HUES48 (cell line): ENCODE measurements around the gene CEP131.
"Not testable (repeated sequence)": the region's sequence is repeated elsewhere in the genome, so short reads cannot be mapped to it uniquely, and the experiment has no call there.

ENCODE experiments used
- H3K27ac ChIP-seq: one replicate; pipeline ENCODE4 v1.7.0; 2013; ENCODE audit warnings: low read depth, low read length, inconsistent platforms
- H3K27me3 ChIP-seq: 2 replicates; pipeline ENCODE4 v1.6.1; 2013; ENCODE audit warnings: mild to moderate bottlenecking, low read length; ENCODE audit not compliant: control insufficient read depth, insufficient read depth
- H3K36me3 ChIP-seq: 2 replicates; pipeline ENCODE4 v1.6.1; 2013; ENCODE audit warnings: low read length; ENCODE audit not compliant: control insufficient read depth, insufficient read depth
- H3K4me1 ChIP-seq: 2 replicates; pipeline ENCODE4 v1.6.1; 2013; ENCODE audit warnings: mild to moderate bottlenecking, low read length; ENCODE audit not compliant: control insufficient read depth, insufficient read depth
- H3K4me3 ChIP-seq: 2 replicates; pipeline ENCODE4 v1.5.1; 2013; ENCODE audit warnings: mild to moderate bottlenecking, low read depth, low read length
- H3K9ac ChIP-seq: 2 replicates; pipeline ENCODE4 v1.6.1; 2013; ENCODE audit warnings: mild to moderate bottlenecking, low read depth, low read length, moderate library complexity
- H3K9me3 ChIP-seq: 2 replicates; pipeline ENCODE4 v1.6.1; 2013; ENCODE audit warnings: low read length; ENCODE audit not compliant: control insufficient read depth, insufficient read depth

CEP131 gene

DNA sequence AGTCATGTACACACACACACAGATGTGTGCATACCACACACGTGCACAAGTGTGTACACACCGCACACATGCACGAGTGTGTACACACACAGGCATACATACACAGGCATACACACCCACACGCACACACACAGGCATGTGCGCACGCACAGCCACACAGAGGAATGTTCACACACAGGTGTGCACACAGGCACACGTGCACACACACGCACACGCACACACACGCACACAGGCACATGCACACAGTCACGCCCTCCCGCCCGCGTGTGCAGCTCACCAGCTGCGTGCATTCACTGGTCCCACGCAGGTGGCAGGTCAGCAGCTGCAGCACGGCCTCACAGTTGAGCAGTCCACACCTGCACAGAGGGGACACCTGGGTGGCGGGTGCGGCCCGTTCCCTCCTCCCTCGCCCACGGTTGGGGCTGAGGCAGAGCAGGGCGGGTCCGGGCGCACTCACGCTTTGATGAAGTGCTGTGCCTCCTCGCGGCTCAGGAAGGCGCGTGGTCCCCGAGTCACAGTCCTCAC lies 8.4 kb upstream of the CEP131 start:
- Histone ChIP-seq H3K4me3 (no peak overlapping the region), H3K27me3 (no peaks in the 10 kb centered on the region), H3K36me3 (peaks cover 23% of the 10 kb centered on the region), H3K9me3 (no peaks in the 10 kb centered on the region), H3K4me1 (no peaks in the 10 kb centered on the region), H3K27ac (no peak overlapping the region), H3K9ac (no peak overlapping the region)

DNA sequence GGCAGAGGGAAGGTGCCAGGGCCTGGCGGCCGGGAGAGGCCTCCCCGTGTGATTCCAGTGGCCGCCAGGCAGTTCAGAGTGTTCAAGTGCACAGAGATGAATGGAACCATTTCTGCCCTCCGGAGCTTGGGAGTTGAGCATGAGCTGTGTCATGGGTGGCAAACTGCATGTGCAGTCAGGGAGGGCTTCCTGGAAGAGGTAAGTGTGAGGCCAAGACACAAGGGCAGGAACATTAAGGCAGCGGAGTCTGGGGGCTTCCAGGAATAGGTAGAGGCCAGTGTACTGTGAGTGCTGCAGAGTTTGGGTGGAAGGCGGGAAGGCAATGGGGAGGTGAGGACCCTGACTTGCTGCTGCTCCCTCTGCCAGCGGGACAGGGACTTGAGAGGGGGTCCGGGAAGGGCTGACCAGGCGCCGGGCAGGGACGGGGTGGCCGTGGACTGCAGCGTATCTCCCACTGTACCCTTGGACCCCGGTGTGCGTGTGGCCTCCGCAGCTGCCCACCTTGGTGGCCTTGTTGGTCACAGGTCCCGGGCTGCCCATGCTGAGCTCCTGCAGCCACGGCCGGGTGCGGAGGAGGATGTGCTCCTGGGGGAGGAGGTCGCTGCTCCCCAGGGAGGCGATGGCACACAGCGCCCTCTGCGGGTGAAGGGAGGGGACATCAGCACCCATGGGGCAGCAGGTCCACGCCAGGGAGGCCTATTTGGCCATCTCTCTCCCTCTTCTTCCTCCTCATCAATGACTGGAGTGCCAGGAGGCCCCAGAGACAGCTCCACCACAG lies 7.5 kb upstream of the CEP131 start:
- H3K9ac ChIP-seq = no peak overlapping the region
- H3K27ac ChIP-seq = no peak overlapping the region
- H3K4me1 ChIP-seq = no peaks in the 10 kb centered on the region
- peaks cover 23% of the 10 kb centered on the region for H3K36me3 ChIP-seq
- H3K4me3 ChIP-seq = no peak overlapping the region
- H3K27me3 ChIP-seq = no peaks in the 10 kb centered on the region
- no peaks in the 10 kb centered on the region for H3K9me3 ChIP-seq

DNA sequence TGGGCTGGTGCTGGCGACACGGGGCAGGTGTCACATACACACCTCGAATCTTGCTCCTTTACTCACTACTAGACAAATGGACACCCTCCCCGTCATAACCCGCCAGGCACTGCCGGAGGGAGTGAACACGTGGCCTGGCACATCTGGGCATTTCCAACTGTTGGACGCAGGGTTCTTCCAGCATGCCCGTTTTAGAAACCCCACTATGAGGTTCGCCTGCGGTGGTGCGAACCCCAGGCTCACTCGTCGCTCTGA lies 6.8 kb upstream of the CEP131 start:
- Histone ChIP-seq H3K9me3 (no peaks in the 10 kb centered on the region), H3K36me3 (peaks cover 23% of the 10 kb centered on the region), H3K27ac (no peak overlapping the region), H3K9ac (no peak overlapping the region), H3K4me3 (no peak overlapping the region), H3K4me1 (no peaks in the 10 kb centered on the region), H3K27me3 (no peaks in the 10 kb centered on the region)

DNA sequence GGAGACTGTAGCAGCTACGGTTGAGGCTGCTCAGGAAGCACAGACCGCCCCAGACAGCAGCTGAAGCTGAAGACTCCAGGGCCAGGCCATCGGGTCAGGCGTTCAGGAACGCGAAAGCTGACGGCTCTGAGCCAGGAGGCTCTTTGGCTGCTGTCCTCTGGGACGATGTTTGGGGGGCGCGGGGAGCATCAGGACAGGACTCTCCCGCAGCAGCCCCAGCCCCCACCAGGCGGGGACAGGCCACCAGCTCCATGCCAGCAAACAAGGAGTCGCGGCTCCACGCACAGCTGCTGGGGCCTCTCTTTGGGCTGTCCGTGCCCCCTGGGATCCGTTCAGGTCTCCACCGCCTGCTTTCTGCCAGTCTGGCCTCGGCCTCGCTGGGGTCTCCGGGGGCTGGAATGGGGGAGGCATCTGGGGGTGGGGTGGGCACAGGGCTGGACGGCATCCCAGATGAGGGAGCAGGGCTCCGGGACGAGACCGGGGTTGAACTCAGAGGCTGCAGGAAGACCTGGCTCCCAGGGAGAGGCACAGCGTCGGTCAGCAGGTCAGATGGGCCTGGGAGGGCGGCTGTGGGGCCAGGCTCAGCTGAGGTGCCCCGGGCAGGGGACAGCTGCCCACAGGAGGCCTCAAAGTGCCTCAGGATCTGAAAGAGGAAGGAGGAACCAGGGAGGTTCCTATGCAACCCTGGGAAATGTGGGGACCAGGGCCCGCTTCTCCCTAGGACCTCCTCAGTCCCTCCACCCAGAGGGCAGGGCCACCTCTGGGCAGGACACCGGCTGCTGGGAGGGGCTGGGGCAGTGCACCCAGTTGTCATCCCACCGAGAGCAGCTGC lies 6.3 kb upstream of the CEP131 start:
- H3K4me1 ChIP-seq = no peaks in the 10 kb centered on the region
- no peak overlapping the region for H3K27ac ChIP-seq
- no peak overlapping the region for H3K9ac ChIP-seq
- H3K9me3 ChIP-seq = no peaks in the 10 kb centered on the region
- peaks cover 23% of the 10 kb centered on the region for H3K36me3 ChIP-seq
- H3K4me3 ChIP-seq = no peak overlapping the region
- H3K27me3 ChIP-seq = no peaks in the 10 kb centered on the region; the same call in 1 of the 2 replicates

DNA sequence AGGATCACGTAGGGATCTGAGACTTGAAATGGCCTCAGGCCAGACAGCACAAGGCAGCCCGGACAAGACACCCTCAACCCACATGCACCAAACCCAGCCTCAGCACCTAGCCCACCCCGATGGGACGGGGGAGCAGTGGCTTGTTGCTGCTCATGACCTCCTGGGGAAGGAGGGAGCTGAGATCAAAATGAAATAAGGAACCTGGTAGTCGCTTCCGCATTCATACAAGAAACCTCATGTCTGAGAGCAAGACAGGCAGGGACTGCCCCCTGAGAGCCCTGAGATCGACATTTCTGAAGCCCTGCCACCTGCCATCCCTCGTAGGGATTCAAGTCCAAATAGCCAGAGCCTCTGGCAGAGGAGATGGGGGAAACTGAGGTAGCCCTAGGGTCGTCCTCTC lies 5.7 kb upstream of the CEP131 start:
- no peaks in the 10 kb centered on the region for H3K9me3 ChIP-seq
- H3K4me3 ChIP-seq = no peak overlapping the region
- H3K4me1 ChIP-seq = peaks cover 5% of the 10 kb centered on the region; the same call in 1 of the 2 replicates
- H3K27me3 ChIP-seq = no peaks in the 10 kb centered on the region; the same call in 1 of the 2 replicates
- no peak overlapping the region for H3K27ac ChIP-seq
- no peak overlapping the region for H3K9ac ChIP-seq
- peaks cover 22% of the 10 kb centered on the region for H3K36me3 ChIP-seq

DNA sequence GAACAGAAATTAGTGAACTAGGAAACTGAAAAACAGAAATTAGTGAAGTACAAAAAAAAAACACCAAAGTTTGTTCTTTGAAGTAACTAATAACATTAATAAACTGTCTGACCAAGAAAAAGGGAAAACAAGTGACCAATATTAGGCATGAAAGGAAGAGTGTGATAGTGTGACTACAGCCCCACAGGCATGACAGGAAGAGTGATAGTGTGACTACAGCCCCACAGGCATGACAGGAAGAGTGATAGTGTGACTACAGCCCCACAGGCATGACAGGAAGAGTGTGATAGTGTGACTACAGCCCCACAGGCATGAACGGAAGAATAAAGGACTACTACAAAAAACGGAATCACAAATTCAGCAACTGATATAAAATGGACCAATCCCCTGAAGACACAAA lies 4.9 kb upstream of the CEP131 start:
- not testable (repeated sequence) for H3K9me3 ChIP-seq, H3K4me3 ChIP-seq, H3K9ac ChIP-seq, H3K4me1 ChIP-seq, H3K27ac ChIP-seq, H3K27me3 ChIP-seq
- peaks cover 18% of the 10 kb centered on the region for H3K36me3 ChIP-seq

DNA sequence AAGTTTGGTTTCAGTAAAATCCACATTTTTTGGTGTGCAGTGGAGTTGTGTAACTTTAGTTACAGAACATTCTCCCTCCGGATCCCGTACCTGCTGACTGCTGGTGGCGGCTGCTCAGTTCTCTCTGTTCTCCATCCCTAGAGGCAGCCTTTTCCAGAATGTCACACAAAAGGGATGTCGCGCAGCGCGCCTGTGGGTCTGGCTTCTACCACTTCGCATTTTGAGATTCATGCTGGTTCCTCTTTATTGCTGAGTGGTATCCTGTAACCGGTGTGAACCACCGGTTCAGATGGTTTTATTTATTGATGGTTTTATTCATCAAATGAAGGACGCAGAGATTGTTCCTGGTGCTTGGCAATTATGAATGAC lies 981 bp upstream of the CEP131 start:
- Histone ChIP-seq H3K9ac (peak overlapping the region; percentile 82), H3K27ac (peak overlapping the region; percentile 50), H3K4me3 (peak overlapping the region; percentile 71), H3K4me1 (peaks cover 16% of the 10 kb centered on the region), H3K9me3 (no peaks in the 10 kb centered on the region), H3K36me3 (peaks cover 8% of the 10 kb centered on the region), H3K27me3 (no peaks in the 10 kb centered on the region; the same call in 1 of the 2 replicates)

DNA sequence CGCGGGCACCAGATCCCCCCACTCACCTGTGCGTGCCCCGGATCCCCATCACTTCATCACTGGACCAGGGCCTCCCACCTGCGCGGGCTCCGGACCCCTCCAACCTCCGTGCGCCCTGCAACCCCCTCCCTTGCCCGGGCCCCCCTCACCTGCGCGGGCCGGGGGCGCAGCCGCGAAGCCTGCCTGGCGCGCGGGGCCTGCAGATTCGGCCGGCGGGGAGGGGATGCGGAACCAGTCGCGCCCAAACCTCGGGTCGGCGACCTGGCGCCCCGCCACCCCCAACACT lies 202 bp downstream of the CEP131 start:
- Histone ChIP-seq H3K9me3 (no peaks in the 10 kb centered on the region), H3K27me3 (no peaks in the 10 kb centered on the region; the same call in 1 of the 2 replicates), H3K9ac (no peak overlapping the region), H3K4me1 (peaks cover 16% of the 10 kb centered on the region), H3K4me3 (peak overlapping the region; percentile 89), H3K36me3 (peaks cover 11% of the 10 kb centered on the region), H3K27ac (no peak overlapping the region)

DNA sequence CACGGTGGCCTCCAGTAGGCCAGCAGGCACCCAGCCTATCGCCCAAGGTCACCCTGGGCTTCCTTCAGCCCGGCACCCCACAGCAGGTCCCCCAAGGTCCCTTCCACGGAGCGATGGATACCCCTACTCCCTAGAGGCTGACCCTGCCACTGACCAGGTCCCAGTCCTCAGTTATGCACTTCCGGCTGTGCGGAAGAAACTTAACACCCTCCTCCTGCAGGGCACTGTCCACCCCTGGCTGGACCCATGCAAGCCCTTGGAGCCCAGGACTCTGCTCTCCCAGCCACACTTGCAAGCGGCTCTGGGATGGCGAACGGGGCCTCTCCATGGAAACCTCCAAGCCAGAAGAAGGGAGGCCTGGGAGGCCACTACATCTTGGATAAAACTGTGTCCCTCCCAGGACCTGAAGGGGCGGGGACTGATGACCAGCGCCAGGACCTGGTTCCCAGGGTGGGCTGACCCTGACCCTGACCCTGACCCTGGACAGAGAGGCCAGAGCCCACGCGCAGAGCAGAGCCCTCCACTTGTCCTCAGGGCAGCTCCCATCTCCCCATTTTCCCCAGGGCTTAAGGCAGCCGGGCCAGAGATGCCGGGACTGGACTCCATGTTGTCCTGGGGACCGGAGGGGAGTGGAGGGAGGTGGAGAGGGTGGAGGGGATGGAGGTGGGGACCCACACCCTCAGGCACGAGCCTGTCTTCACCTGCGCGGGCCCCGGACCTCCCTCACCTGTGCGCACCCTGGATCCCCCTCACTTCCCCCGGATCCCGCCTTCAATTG lies 734 bp downstream of the CEP131 start:
- peaks cover 16% of the 10 kb centered on the region for H3K36me3 ChIP-seq
- no peak overlapping the region for H3K9ac ChIP-seq
- H3K9me3 ChIP-seq = no peaks in the 10 kb centered on the region
- no peaks in the 10 kb centered on the region; the same call in 1 of the 2 replicates for H3K27me3 ChIP-seq
- H3K4me1 ChIP-seq = peaks cover 16% of the 10 kb centered on the region
- H3K27ac ChIP-seq = no peak overlapping the region
- H3K4me3 ChIP-seq = peak overlapping the region; percentile 89

DNA sequence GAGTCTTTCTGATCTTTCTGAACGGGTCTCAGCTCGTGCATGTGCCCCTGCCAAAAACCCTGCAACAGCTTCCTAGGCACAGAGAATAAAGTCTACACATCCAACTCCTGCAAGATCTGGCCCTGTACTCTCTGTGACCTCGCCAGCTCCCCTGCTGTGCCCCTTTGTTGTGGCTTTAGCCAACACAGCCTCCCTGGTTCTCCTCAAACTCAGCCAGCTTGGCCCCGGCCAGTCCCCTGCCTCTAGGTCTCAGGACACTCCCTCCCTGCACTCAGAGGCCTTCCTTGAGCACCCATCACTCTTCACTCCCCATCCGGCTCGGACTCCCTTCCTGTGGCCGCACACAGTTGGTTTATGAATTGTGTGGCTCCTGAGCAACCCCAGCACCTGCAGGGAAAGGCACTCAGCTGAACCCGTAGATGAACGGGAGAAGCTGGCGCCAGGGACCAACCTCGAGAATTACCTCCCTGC lies 1.4 kb downstream of the CEP131 start:
- Histone ChIP-seq H3K36me3 (peaks cover 20% of the 10 kb centered on the region), H3K9me3 (no peaks in the 10 kb centered on the region), H3K4me1 (peaks cover 16% of the 10 kb centered on the region), H3K27me3 (no peaks in the 10 kb centered on the region; the same call in 1 of the 2 replicates), H3K4me3 (peak overlapping the region; percentile 89), H3K27ac (no peak overlapping the region), H3K9ac (no peak overlapping the region)
